HFFc6 (cell line): Measurements from ENCODE around the gene EMID1. TPM values are rescaled to one million over a fixed set of nuclear protein-coding genes. Genes with fewer than 3 reads are reported as not detected.
A peak's percentile ranks its signal among the peaks of the same experiment; 100 is the strongest.
"Not testable (repeated sequence)": the region's sequence is repeated elsewhere in the genome, so short reads cannot be mapped to it uniquely, and the experiment has no call there.

ENCODE experiments used
- DNase-seq: peaks from one replicate; pipeline ENCODE4 v3.0.0-alpha.2; 2018
- H3K27ac Mint-ChIP-seq: 2 replicates; pipeline ENCODE4 v1.8.0; 2020; ENCODE audit warnings: mild to moderate bottlenecking, mixed read lengths
- H3K27me3 Mint-ChIP-seq: 2 replicates; pipeline ENCODE4 v1.8.0; 2021; ENCODE audit warnings: mild to moderate bottlenecking, moderate library complexity, mixed read lengths; ENCODE audit not compliant: insufficient read depth
- H3K36me3 Mint-ChIP-seq: 2 replicates; pipeline ENCODE4 v1.8.0; 2021; ENCODE audit warnings: low read depth, mixed read lengths
- H3K4me1 Mint-ChIP-seq: 2 replicates; pipeline ENCODE4 v1.8.0; 2020; ENCODE audit warnings: low read depth, mixed read lengths
- H3K4me3 Mint-ChIP-seq: 2 replicates; pipeline ENCODE4 v1.8.0; 2020; ENCODE audit warnings: mild to moderate bottlenecking, moderate library complexity, mixed read lengths
- H3K9me3 Mint-ChIP-seq: 2 replicates; pipeline ENCODE4 v1.8.0; 2020; ENCODE audit warnings: mild to moderate bottlenecking, mixed read lengths
- CTCF ChIP-seq: fragments of 200-600 bp; sonication (generic); IDR thresholded peaks from 2 replicates; pipeline ENCODE4 v1.5.0; 2021; ENCODE audit warnings: antibody characterized with exemption, mild to moderate bottlenecking
- total RNA-seq, 6 experiments: library from RNA; stranded (reverse); fragmentation: NEBNext Ultra II Directional; extraction: Animal tissue kit (Norgen Biotek cat#: 25700); gene quantifications; 2 replicates in 1 of 6; 3 replicates in 5 of 6; pipeline ENCODE4 v1.2.3, GENCODE V29; 2021

Gene EMID1
- total RNA-seq, 6 experiments from 2014 or later: not detected

- peak; percentile 46 for DNase-seq
- Mint-ChIP-seq H3K36me3 (peaks cover 14% of the 10 kb centered on the region), H3K4me1 (no peaks in the 10 kb centered on the region), H3K4me3 (no peak overlapping the region), H3K27me3 (peaks cover 18% of the 10 kb centered on the region), H3K27ac (no peak overlapping the region), H3K9me3 (peaks cover 19% of the 10 kb centered on the region; the same call in 1 of the 2 replicates)
- TF ChIP-seq CTCF: peak; percentile 97
Measured at GRCh38 chr22:29245626-29246385, 40.1 kb downstream of the EMID1 start.

- H3K9me3 Mint-ChIP-seq, H3K27ac Mint-ChIP-seq, H3K4me3 Mint-ChIP-seq, H3K36me3 Mint-ChIP-seq, DNase-seq, H3K4me1 Mint-ChIP-seq: not testable (repeated sequence)
- H3K27me3 Mint-ChIP-seq: peaks cover 15% of the 10 kb centered on the region
Measured at GRCh38 chr22:29247891-29248290, 42.2 kb downstream of the EMID1 start.

GRCh38 chr22:29251265-29251664 is 45.6 kb downstream of the EMID1 start:
- no peak for DNase-seq
- no peak for TF ChIP-seq CTCF
- no peak overlapping the region for H3K27ac Mint-ChIP-seq
- H3K27me3 Mint-ChIP-seq: peaks cover 5% of the 10 kb centered on the region
- H3K4me3 Mint-ChIP-seq: no peak overlapping the region
- no peaks in the 10 kb centered on the region for H3K9me3 Mint-ChIP-seq
- H3K4me1 Mint-ChIP-seq: no peaks in the 10 kb centered on the region
- no peaks in the 10 kb centered on the region for H3K36me3 Mint-ChIP-seq

- Mint-ChIP-seq H3K27me3 (peaks cover 5% of the 10 kb centered on the region), H3K4me1 (no peaks in the 10 kb centered on the region), H3K4me3 (no peak overlapping the region), H3K9me3 (no peaks in the 10 kb centered on the region), H3K27ac (no peak overlapping the region), H3K36me3 (no peaks in the 10 kb centered on the region)
- no peak for DNase-seq
- no peak for TF ChIP-seq CTCF
Measured at GRCh38 chr22:29251981-29252911, 46.5 kb downstream of the EMID1 start.

- TF ChIP-seq CTCF: peak; percentile 8; the same call in 1 of the 2 replicates
- no peak overlapping the region for H3K27ac Mint-ChIP-seq
- H3K36me3 Mint-ChIP-seq: no peaks in the 10 kb centered on the region
- H3K9me3 Mint-ChIP-seq: no peaks in the 10 kb centered on the region
- no peaks in the 10 kb centered on the region for H3K4me1 Mint-ChIP-seq
- no peak overlapping the region for H3K4me3 Mint-ChIP-seq
- no peak for DNase-seq
- peaks cover 5% of the 10 kb centered on the region for H3K27me3 Mint-ChIP-seq
Measured at GRCh38 chr22:29253561-29254285, 48.0 kb downstream of the EMID1 start.
